GM18951 (cell line): ENCODE measurements around the gene INF2.

Source experiments
- POLR2A ChIP-seq: IDR thresholded peaks from 4 replicates; pipeline ENCODE4 v1.6.1; 2011; ENCODE audit warnings: mild to moderate bottlenecking; ENCODE audit not compliant: insufficient read length, insufficient read depth; ENCODE audit errors: extremely low read depth
- in situ Hi-C: fragments of 300-500 bp; cut with MboI; formaldehyde crosslinking; loops from one replicate; pipeline ENCODE4 v1.12.0; 2022; ENCODE audit warnings: low sequenced_read_pairs, mixed read lengths, inconsistent platforms; ENCODE audit not compliant: unreplicated experiment

Gene INF2

GRCh38 chr14:104769324-104770071, 80.1 kb downstream of the INF2 start:
- in situ Hi-C loops: no loop called here
- TF ChIP-seq POLR2A: no peak

GRCh38 chr14:104770072-104770579, 80.7 kb downstream of the INF2 start:
- no peak for TF ChIP-seq POLR2A

GRCh38 chr14:104770851-104771272, 81.4 kb downstream of the INF2 start:
- in situ Hi-C loops: no loop called here

More at GRCh38 chr14:104770072-104770579, 80.7 kb downstream of the INF2 start:
- in situ Hi-C loops: no loop called here

GRCh38 chr14:104771374-104771773, 82.0 kb downstream of the INF2 start:
- in situ Hi-C loops: no loop called here
- TF ChIP-seq POLR2A: no peak

More at GRCh38 chr14:104770851-104771272, 81.4 kb downstream of the INF2 start:
- TF ChIP-seq POLR2A: no peak
